ENCODE measurements around the gene SOCS3.
"Not testable (repeated sequence)": the region's sequence is repeated elsewhere in the genome, so short reads cannot be mapped to it uniquely, and the experiment has no call there.

SOCS3 gene

GRCh38 chr17:78327880-78328279 is 32.0 kb downstream of the SOCS3 start:
- DNase-seq = no peak

DNA sequence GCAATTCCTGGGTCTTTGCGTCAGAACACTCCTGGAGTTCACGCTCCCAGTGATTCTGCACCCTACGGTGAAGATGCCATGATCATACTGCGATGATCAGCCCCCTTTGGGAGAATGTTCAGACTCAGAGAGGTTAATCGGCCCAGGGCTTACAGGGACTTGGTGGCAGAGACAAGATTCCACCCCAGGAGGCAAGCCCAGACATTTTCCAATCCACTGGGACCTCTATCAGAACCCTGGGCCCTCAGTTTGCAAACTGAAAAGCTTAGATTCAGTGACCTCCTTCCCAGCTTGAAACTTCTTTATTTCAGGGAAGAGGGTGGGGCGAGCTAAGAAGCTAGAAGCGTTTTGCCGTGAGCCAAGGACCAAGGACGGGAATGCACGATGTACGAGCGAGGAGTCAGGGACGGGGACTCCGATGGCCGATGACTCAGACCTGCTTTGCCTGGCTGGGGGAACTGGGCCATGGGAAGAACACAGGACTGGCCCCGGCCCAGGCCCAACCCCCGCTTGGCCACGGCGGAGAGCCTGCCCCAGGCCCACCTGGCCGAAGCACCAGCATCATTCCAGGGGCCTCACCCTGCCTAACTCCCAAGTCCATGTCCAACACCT is 34.7 kb downstream of the SOCS3 start:
- DNase-seq = no peak

DNA sequence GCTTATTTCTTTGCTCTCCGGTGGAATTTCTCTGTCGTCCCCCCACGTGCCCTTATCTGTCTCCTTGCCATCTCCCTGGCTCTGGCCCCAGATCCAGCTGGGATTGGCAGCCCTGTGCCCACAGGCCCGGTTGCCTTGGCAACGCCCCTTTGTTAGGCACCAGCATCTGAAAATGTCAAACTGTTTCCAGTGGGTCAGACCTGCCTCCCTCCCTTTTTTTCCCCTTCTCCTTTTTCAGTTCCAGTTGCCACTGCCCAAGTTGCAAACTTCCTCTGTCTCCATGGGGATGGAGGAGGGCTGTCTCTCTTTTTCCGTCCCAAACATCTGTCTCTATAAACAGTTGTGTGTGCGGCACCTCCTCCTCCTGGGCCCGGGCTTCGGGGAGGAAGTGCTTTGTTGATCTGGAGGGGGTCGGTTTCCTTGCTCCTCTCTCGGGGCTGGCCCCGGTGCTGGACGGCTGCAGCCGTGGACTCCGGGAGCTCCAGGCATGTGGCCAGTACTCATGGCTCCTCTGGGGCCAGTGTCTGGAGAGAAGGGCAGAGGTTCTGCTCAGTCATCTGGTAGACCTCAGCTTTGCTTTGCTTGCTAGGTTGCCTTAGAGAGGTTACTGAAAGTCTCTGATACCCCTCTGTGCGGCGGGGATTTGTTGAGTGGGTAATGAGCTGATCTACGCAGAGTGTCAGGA is 35.3 kb downstream of the SOCS3 start:
- no peak for DNase-seq

- DNase-seq = no peak
Observed at GRCh38 chr17:78323826-78324390, 36.0 kb downstream of the SOCS3 start.

DNA sequence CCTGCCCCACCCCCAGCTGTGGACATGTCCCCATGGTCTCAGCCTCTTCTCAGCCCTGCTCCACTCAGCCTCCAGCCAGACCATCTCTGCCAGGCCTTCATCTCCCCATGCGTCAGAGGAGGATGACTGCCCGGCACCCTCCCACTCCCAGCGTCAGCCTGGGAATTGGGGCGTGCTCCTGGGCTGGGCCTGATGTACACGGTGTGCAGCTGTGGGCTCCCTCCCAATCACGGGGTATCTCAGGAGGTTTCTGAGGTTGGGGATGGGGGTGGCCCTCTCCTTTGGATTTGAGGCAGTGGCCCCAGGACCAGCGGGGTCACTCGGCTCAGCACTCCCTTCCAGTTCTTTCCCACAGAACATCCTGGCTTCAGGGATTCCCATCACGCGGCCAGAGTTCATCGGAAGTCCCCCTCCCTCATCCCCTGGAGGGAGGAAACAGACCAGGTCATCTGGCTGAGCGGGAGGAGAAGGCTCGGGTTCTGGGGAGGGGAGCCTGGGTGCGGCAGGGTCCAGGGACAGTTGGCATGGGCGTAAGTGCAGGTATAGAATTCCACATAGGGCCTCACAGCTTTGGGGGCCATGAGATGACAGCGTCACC is 36.9 kb downstream of the SOCS3 start:
- DNase-seq = no peak

GRCh38 chr17:78322327-78322857 is 37.5 kb downstream of the SOCS3 start:
- no peak for DNase-seq

DNA sequence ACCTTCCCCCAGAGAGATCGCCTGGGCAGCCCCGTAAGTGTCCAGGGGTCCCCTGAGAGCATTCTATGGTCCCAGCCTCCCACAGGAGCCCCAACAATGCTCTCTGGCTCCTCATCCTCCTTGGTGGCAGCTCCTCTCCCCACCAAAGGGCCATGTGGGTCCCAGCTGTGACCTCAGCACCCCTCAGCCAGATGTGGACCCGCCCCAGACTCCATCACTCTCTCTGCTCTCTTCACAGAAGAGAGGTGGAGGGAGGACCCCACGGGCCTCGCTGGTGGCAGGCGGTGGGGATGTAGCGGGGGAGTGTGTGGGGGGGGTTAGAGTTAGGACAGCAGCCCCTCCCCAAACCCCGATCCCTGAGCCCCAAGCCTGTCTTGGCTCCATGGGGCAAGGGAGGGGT is 41.0 kb downstream of the SOCS3 start:
- DNase-seq = no peak

GRCh38 chr17:78318407-78318806 is 41.5 kb downstream of the SOCS3 start:
- DNase-seq = no peak

GRCh38 chr17:78317794-78318400 is 42.0 kb downstream of the SOCS3 start:
- no peak for DNase-seq

DNA sequence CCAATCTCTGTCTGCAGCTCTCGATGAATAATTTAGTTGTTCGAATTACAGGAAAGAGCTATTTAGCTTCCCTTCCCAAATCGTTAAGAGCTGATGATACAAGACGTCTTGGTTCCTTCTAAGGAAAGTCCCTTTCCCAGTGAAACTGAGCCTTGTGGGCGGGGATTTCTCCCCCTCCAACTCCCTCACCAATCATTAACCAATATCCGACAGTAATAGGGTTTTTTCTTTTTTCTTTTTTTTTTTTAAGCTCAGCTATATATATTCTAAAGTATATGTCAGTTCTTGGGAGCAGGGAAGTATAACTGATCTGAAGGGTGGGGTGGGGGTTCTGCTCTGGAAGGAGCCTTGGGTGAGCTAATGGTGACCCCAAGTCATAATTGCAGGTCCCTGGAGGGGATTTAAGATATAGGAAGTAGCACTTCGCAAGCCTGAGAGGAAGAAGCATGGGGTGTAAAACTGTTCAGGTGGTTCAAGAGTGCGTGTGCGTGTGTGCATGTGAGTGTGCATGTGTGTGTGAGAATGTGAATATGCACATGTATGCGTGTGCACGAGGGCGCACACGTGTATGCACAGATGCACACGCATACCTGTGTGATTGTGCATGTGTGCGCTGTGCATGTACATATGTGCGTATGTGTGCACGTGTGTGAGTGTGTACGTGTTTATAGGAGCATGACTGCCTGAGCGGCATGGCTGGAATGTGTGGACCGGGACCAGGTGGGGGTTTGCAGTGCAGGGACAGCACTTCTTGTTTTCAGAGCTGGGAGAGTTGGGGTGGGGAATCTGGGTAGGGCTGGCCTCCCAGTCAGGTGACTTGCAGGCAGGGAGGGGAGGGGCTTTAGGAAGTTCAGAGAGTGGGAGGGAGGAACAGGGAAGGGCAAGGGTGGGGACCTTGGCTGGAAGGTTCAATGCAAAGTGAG is 42.7 kb downstream of the SOCS3 start:
- DNase-seq = no peak

DNA sequence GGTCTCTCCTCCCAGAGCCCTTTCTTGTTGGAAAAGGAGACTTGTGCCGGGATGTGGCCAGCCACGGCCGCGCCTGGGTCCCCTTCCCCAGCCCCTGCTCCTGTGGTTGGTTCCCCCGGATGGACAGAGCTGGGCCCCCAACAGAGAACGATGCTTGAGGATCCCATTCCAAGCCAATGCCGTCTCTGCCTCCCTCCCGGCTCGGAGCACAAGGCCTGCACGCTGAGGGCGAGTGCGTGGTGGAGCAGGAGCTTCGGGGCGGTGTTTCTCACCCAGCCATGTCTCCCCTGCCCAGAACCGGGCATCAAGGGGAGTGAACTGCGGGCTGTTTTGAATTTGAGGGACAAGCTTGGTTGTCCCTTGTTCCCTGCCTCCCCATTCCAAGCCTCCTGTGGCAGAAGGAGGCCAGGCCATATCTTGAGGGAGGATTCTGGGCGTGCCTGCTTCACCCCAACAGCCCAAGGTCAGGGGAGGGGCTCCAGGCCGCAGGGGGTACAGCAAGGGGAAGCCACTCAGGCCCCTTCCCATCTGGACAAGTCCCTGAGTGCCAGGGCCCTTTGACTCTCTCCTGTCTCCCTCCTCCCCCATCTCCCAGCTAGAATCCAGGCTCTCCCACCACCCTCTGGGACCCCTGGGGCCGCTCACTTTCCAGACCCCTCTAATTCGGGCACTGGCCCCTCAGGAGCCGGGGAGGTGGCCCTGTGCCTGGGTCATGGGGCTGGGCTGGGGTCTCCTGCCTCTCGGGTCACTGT is 43.6 kb downstream of the SOCS3 start:
- DNase-seq = no peak

DNA sequence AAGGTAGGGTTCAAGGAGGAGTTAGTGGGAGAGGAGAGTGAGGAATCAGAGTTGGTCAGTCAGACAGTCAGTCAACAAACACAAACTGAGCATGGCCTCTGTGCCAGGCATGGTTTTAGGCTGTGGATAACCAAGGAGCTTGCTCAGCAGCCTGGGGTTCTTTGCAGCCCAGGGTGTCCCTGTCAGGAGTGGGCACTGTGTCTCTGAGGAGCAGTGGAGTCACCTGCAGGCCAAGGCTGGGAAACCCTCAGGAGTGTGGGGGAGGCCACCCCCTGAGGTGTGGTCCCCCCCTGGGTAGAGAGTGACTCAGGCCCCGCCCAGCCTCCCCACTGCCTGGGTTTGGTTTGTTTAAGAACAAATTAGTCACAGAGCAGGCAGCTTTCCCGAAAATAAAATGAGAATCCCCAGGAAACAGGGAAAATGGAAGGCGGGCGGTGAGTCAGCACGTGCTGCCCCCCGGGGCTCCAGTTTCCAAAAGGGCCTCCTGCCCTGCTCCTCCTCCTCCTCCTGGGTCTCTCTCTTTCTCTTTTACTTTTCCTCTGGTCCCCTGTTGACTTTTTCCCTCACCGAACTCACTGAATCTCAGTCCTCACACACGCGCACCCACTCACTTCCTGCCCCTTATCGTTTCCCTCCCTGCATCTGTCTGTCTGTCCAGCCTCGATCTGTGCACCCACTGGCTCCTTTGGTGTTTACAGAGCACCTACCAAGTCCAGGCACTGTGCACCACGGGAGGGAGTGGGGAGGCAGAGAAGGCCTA is 44.3 kb downstream of the SOCS3 start:
- peak; percentile 21 for DNase-seq

- no peak for DNase-seq
Observed at GRCh38 chr17:78314683-78315354, 45.1 kb downstream of the SOCS3 start.

DNA sequence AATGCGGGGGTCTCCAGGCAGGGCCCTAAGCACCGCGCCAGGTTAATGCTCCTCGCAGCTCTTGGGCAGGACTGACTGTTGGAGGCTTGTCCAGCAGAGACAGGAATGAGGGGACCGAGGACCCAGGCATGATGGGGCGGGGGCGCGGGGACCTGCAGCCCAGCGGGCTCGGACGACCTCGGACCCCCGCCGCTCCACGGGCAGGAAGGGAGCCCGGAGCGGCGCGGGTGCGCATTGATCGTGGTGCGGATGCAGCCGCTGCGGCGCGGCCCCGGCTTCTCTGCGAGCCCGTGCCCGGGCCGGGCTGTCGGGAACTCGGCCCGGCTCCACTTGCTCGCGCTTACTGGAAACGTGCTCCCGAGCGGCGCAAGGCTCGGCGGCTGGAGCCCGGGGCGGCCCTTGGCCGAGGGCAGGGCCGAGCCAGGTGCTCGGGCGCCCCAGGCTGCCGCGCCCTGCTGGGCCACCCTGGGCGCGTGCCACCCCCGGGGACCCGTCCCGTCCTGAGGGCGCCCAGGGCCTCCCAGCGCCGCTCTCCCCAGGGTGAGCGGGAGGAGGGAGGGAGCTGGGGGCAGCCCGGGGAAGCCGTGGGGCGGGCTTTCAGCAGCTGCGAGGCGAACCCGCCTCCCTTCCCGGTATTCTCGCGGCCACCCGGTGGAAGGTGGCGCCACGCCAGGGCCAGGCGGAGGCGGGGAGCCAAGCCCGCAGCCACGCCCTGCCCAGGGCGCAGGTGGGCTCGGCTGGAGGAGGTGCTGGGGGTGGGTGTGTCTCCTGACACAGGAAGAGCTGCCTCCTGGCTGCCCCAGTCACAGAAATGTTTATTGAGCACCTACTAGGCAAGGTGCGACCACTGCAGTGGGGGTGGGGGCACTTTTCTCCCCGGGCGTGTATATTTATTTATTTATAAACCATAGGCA is 45.9 kb downstream of the SOCS3 start:
- peak; percentile 70 for DNase-seq

DNA sequence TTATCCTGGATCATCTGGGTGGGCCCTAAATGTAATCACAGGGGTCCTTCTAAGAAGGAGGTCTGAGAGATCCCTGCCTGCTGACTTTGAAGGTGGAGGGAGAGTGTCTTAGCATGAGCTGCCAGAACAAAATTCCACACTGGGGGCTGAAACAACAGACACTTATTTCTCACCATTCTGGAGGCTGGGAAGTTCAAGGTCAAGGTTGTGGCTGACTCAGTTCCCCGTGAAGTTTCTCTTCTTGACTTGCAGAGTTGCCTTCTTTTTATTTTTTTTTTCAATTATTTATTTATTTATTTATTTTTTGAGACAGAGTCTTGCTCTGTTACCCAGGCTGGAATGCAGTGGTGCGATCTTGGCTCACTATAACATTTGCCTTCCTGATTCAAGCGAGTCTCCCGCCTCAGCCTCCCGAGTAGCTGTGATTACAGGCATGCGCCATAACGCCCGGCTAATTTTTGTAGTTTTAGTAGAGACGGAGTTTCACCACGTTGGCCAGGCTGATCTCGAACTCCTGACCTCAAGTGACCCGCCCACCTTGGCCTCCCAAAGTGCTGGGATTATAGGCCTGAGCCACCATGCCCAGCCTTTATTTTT is 50.1 kb downstream of the SOCS3 start:
- not testable (repeated sequence) for DNase-seq

DNA sequence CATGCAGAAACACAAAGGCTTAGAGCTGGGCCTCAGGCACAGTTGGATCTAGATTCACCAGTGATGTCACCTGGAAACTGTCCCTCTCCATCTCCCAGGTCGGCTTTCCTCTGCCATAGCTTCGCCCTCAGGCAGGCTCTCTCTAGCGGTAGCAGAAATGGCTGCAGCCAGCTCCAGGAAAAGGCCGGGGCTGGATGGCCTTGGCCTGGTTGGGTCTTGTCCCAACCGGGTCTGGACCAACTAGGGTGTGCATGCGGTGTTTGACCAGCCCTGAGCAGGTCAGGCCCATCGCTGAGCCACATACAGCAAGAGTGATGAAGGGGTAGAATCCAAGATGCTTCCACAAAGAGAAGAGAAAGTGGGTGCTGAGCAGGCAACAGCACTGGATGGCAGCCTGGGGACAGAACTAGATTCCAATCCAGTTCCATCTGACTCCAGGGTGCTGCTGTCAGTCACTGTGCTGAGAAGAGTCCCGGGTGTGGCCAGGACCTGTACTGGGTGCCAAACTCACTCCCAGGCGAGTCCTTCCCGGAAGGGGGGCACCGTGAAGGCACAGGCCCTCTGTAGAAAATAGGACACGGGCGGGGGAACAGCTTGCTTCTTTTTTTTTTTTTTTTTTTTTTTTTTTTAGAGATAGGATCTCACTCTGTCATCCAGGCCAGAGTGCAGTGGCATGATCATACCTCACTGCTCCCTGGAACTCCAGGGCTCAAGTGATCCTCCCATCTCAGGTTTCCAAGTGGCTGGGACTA is 51.8 kb downstream of the SOCS3 start:
- DNase-seq = no peak

DNA sequence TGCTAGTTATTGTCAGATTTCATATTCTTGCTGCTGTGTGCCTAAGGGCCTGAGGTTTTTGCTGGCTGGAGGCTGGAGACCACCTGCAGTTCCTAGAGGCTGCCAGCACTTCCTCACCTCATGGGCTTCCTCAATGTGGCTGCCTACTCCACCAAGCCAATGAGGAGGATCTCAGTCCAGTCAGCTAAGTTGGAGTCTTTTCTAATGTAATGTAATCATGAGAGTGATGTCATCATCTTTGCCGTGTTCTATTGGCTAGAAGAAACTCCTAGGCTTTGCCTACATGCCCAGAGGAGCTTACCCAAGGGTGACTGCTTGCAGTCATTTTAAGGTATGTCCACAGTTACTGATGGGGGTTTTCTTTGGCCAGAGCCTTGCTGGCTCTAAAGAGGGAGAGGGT is 53.0 kb downstream of the SOCS3 start:
- DNase-seq = no peak
